H9 (cell line): ENCODE data around the gene RPL26. TPM values are rescaled to one million over a fixed set of nuclear protein-coding genes. Genes with fewer than 3 reads are reported as not detected.

Source experiments
- DNase-seq: peaks from one replicate; pipeline ENCODE4 v3.0.0-alpha.2; 2017
- H2AFZ ChIP-seq: one replicate; pipeline ENCODE4 v1.6.1; 2013; ENCODE audit warnings: mild to moderate bottlenecking, low read length, control low read depth, moderate library complexity
- H2AK5ac ChIP-seq: 2 replicates; pipeline ENCODE4 v1.6.1; 2013; ENCODE audit warnings: low read length, control low read depth, mixed read lengths; ENCODE audit not compliant: insufficient read length
- H2BK120ac ChIP-seq: one replicate; pipeline ENCODE4 v1.6.1; 2013; ENCODE audit warnings: low read depth, mild to moderate bottlenecking, low read length, control low read depth, inconsistent platforms; ENCODE audit not compliant: poor library complexity, severe bottlenecking
- H2BK12ac ChIP-seq: 2 replicates; pipeline ENCODE4 v1.6.1; 2013; ENCODE audit warnings: low read length, control low read depth, mixed read lengths, low read depth; ENCODE audit not compliant: insufficient read length
- H2BK15ac ChIP-seq: 2 replicates; pipeline ENCODE4 v1.6.1; 2013; ENCODE audit warnings: low read depth, low read length, control low read depth
- H2BK20ac ChIP-seq: one replicate; pipeline ENCODE4 v1.6.1; 2013; ENCODE audit warnings: low read depth, mild to moderate bottlenecking, low read length, control low read depth, inconsistent platforms; ENCODE audit not compliant: poor library complexity, severe bottlenecking
- H2BK5ac ChIP-seq: 2 replicates; pipeline ENCODE4 v1.6.1; 2013; ENCODE audit warnings: low read length, control low read depth, mixed read lengths; ENCODE audit not compliant: insufficient read length
- H3K14ac ChIP-seq: 2 replicates; pipeline ENCODE4 v1.6.1; 2013; ENCODE audit warnings: low read length, control low read depth; ENCODE audit not compliant: insufficient read depth
- H3K18ac ChIP-seq: 2 replicates; pipeline ENCODE4 v1.6.1; 2013; ENCODE audit warnings: low read depth, mild to moderate bottlenecking, mixed read lengths, low read length, control low read depth; ENCODE audit not compliant: insufficient read length
- H3K23ac ChIP-seq: 2 replicates; pipeline ENCODE4 v1.6.1; 2013; ENCODE audit warnings: low read length, control low read depth, mixed read lengths, low read depth; ENCODE audit not compliant: insufficient read length
- H3K23me2 ChIP-seq: 2 replicates; pipeline ENCODE4 v1.6.1; 2013; ENCODE audit warnings: low read depth, mild to moderate bottlenecking, mixed read lengths, low read length, control low read depth; ENCODE audit not compliant: insufficient read length, poor library complexity, severe bottlenecking
- H3K27ac ChIP-seq: 2 replicates; pipeline ENCODE4 v1.5.1; 2013; ENCODE audit warnings: low read length, control low read depth, mixed read lengths, low read depth; ENCODE audit not compliant: insufficient read length
- H3K27me3 ChIP-seq: 2 replicates; pipeline ENCODE4 v1.6.1; 2013; ENCODE audit warnings: low read length, control low read depth, inconsistent platforms; ENCODE audit not compliant: insufficient read depth
- H3K4ac ChIP-seq: 2 replicates; pipeline ENCODE4 v1.6.1; 2013; ENCODE audit warnings: low read depth, mild to moderate bottlenecking, control low read depth, inconsistent platforms, low read length, moderate library complexity
- H3K4me1 ChIP-seq: 2 replicates; pipeline ENCODE4 v1.6.1; 2013; ENCODE audit warnings: low read length, control low read depth, inconsistent platforms; ENCODE audit not compliant: insufficient read depth
- H3K4me2 ChIP-seq: 2 replicates; pipeline ENCODE4 v1.6.1; 2013; ENCODE audit warnings: low read length, control low read depth, mixed read lengths; ENCODE audit not compliant: insufficient read length, insufficient read depth
- H3K56ac ChIP-seq: 2 replicates; pipeline ENCODE4 v1.6.1; 2013; ENCODE audit warnings: low read depth, mild to moderate bottlenecking, mixed read lengths, low read length, control low read depth; ENCODE audit not compliant: insufficient read length
- H3K79me1 ChIP-seq: 2 replicates; pipeline ENCODE4 v1.6.1; 2013; ENCODE audit warnings: low read depth, mild to moderate bottlenecking, moderate library complexity, low read length, control low read depth, inconsistent platforms; ENCODE audit not compliant: insufficient read depth, poor library complexity, severe bottlenecking
- H3K79me2 ChIP-seq: 2 replicates; pipeline ENCODE4 v1.6.1; 2013; ENCODE audit warnings: low read length, control low read depth, inconsistent platforms; ENCODE audit not compliant: insufficient read depth
- H3K9ac ChIP-seq: 2 replicates; pipeline ENCODE4 v1.6.1; 2013; ENCODE audit warnings: low read length, control low read depth, mixed read lengths; ENCODE audit not compliant: insufficient read length; ENCODE audit errors: extremely low read depth
- H3K9me3 ChIP-seq: one replicate; pipeline ENCODE4 v1.6.1; 2013; ENCODE audit warnings: low read depth, low read length, inconsistent platforms; ENCODE audit not compliant: control insufficient read depth
- H3T11ph ChIP-seq: one replicate; pipeline ENCODE4 v1.6.1; 2013; ENCODE audit warnings: mild to moderate bottlenecking, low read length, control low read depth, inconsistent platforms
- H4K20me1 ChIP-seq: one replicate; pipeline ENCODE4 v1.6.1; 2013; ENCODE audit not compliant: control insufficient read depth, insufficient read length, insufficient read depth
- H4K5ac ChIP-seq: 2 replicates; pipeline ENCODE4 v1.6.1; 2013; ENCODE audit warnings: low read depth, mild to moderate bottlenecking, mixed read lengths, low read length, control low read depth; ENCODE audit not compliant: insufficient read length
- H4K8ac ChIP-seq: replicated peaks from 2 replicates; pipeline ENCODE4 v1.6.1; 2013; ENCODE audit warnings: low read length, control low read depth, mixed read lengths, low read depth; ENCODE audit not compliant: insufficient read length
- H4K91ac ChIP-seq: 2 replicates; pipeline ENCODE4 v1.6.1; 2013; ENCODE audit warnings: low read depth, mild to moderate bottlenecking, moderate library complexity, mixed read lengths, low read length, control low read depth; ENCODE audit not compliant: insufficient read length
- H3K27ac Mint-ChIP-seq, 3 experiments: 2 replicates in 2 of 3; 3 replicates in 1 of 3; pipeline ENCODE4 v1.8.0; 2020 to 2021; ENCODE audit warnings: mixed read lengths in 3 of 3, mild to moderate bottlenecking in 1 of 3, moderate library complexity in 1 of 3
- H3K27me3 Mint-ChIP-seq: 2 replicates; pipeline ENCODE4 v1.8.0; 2021; ENCODE audit warnings: low read depth, mild to moderate bottlenecking, moderate library complexity, mixed read lengths
- H3K36me3 Mint-ChIP-seq, 3 experiments: 2 replicates in 2 of 3; 3 replicates in 1 of 3; pipeline ENCODE4 v1.8.0; 2020 to 2021; ENCODE audit warnings: low read depth in 3 of 3, mixed read lengths in 3 of 3; ENCODE audit not compliant: insufficient read depth in 1 of 3
- H3K4me1 Mint-ChIP-seq, 2 experiments: 2 replicates each; pipeline ENCODE4 v1.8.0; 2020; ENCODE audit warnings: mixed read lengths in 2 of 2
- H3K4me3 Mint-ChIP-seq, 2 experiments: 2 replicates in 1 of 2; 3 replicates in 1 of 2; pipeline ENCODE4 v1.8.0; 2020 to 2021; ENCODE audit warnings: mild to moderate bottlenecking in 2 of 2, mixed read lengths in 2 of 2, moderate library complexity in 1 of 2
- H3K9me3 Mint-ChIP-seq, 2 experiments: 2 replicates in 1 of 2; 3 replicates in 1 of 2; pipeline ENCODE4 v1.8.0; 2020; ENCODE audit warnings: mild to moderate bottlenecking in 2 of 2, mixed read lengths in 2 of 2, moderate library complexity in 1 of 2
- CTCF ChIP-seq: fragments of 200-600 bp; sonication (generic); conservative IDR thresholded peaks from 3 replicates; pipeline ENCODE4 v1.8.0; 2021; ENCODE audit warnings: antibody characterized with exemption, mild to moderate bottlenecking
- WGBS: extraction: QIAGEN DNeasy Blood & Tissue Kit; methylation state at CpG from one replicate; pipeline ENCODE4 v1.1.7; 2013; ENCODE audit warnings: missing lambda C conversion rate, low lambda C conversion rate, mixed read lengths; ENCODE audit not compliant: insufficient read length; ENCODE audit errors: extremely low coverage; 5-methylcytosine and 5-hydroxymethylcytosine counted together
- total RNA-seq: library from RNA; stranded (reverse); gene quantifications from 2 replicates; pipeline ENCODE4 v1.2.1, GENCODE V29; 2021

RPL26 gene
- total RNA-seq, 1 experiment from 2014 or later = 2,434 TPM

DNA sequence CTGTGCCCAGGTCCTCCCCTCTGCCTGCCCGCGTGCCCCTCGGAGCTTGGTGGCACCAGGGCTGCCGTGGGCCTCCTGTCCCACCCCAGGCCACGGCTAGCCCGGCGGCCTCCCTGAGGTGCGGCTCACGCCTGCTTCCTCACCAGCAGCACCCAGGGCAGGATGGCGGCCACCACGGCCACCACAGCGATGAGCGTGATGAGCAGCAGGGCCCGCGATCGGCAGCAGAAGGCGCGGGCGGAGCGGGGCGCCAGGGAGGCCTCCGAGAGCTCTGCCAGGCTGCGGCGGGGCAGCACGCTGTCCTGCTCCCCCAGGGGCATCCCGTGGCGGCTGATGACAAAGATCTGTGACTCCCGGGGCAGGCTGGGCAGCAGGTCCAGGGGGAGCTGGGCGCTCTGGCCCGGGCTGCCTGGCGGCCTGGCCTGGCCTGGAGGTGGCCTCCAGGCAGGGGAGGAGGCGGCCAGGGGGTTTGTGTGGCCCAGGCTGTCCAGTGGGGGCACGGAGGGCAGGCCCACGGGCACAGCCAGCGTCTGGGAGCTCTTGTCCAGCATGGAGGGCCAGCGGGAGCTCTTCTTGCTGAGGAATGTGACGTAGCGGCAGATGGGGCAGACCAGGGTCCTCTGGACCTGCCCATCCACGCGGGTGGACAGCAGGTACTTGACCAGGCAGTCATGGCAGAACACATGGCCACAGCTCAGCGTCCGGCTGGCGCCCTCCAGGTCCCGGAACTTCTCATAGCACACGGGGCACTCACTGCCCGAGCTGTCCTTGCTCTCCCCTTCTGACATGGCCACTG is 9.9 kb upstream of the RPL26 start:
- Histone ChIP-seq H3K4ac (no peak overlapping the region; the same call in 1 of the 2 replicates), H2BK12ac (no peak overlapping the region), H3K23me2 (no peaks in the 10 kb centered on the region), H3K79me2 (no peaks in the 10 kb centered on the region), H4K8ac (no peak overlapping the region), H3K23ac (no peak overlapping the region), H3K9me3 (no peaks in the 10 kb centered on the region), H4K5ac (no peak overlapping the region), H3T11ph (no peak overlapping the region), H2BK120ac (no peak overlapping the region), H3K27ac (no peak overlapping the region), H2AFZ (no peak overlapping the region), H3K56ac (no peak overlapping the region), H2BK5ac (no peak overlapping the region), H3K79me1 (no peaks in the 10 kb centered on the region), H3K14ac (peak overlapping the region; percentile 5; the same call in 1 of the 2 replicates), H3K4me2 (no peak overlapping the region), H3K9ac (no peak overlapping the region), H3K27me3 (peaks cover 3% of the 10 kb centered on the region; the same call in 1 of the 2 replicates), H2BK15ac (no peak overlapping the region), H3K4me1 (no peaks in the 10 kb centered on the region; the same call in 1 of the 2 replicates), H2BK20ac (no peak overlapping the region), H4K91ac (no peak overlapping the region), H4K20me1 (no peaks in the 10 kb centered on the region), H2AK5ac (no peak overlapping the region), H3K18ac (no peak overlapping the region)
- H3K4me3 Mint-ChIP-seq = no peak overlapping the region
- no peak for TF ChIP-seq CTCF
- WGBS = no CpG with 5 or more reads among the region's 46 CpGs
- no peak overlapping the region for H3K27ac Mint-ChIP-seq
- H3K4me1 Mint-ChIP-seq = peaks cover 13 to 15% of the 10 kb centered on the region in 2 experiments
- peaks cover 17% of the 10 kb centered on the region for H3K27me3 Mint-ChIP-seq
- no peak for DNase-seq
- no peaks in the 10 kb centered on the region for H3K9me3 Mint-ChIP-seq
- H3K36me3 Mint-ChIP-seq = no peaks in the 10 kb centered on the region
